Medulla oblongata (tissue), 1 donor: ENCODE results near the gene PMEL.
A peak's percentile ranks its signal among the peaks of the same experiment; 100 is the strongest.
"Not testable (repeated sequence)": the region's sequence is repeated elsewhere in the genome, so short reads cannot be mapped to it uniquely, and the experiment has no call there.

ENCODE experiments used
- DNase-seq: peaks from one replicate; pipeline ENCODE4 v3.0.0-alpha.2; 2015; ENCODE audit errors: extremely low spot score

PMEL gene

GRCh38 chr12:55983232-55983842 is 17.5 kb upstream of the PMEL start:
- no peak for DNase-seq

- DNase-seq: no peak
Measured at GRCh38 chr12:55982319-55982936, 16.6 kb upstream of the PMEL start.

- not testable (repeated sequence) for DNase-seq
Measured at GRCh38 chr12:55981882-55982281, 16.0 kb upstream of the PMEL start.

GRCh38 chr12:55979069-55979468 is 13.2 kb upstream of the PMEL start:
- DNase-seq: no peak

- no peak for DNase-seq
Measured at GRCh38 chr12:55978393-55978792, 12.6 kb upstream of the PMEL start.

GRCh38 chr12:55974308-55974730 is 8.5 kb upstream of the PMEL start:
- peak; percentile 25 for DNase-seq

GRCh38 chr12:55973599-55974307 is 7.9 kb upstream of the PMEL start, which contains the start of gene RAB5B:
TSS of gene RAB5B (plus strand) at chr12:55974078. CDS start at chr12:55986961, 12,883 bp downstream.
- DNase-seq: peak; percentile 100

GRCh38 chr12:55972911-55973598 is 7.2 kb upstream of the PMEL start:
- no peak for DNase-seq

GRCh38 chr12:55972456-55972855 is 6.6 kb upstream of the PMEL start:
- no peak for DNase-seq

- no peak for DNase-seq
Measured at GRCh38 chr12:55972042-55972441, 6.2 kb upstream of the PMEL start.

GRCh38 chr12:55970775-55971174 is 4.9 kb upstream of the PMEL start:
- no peak for DNase-seq

GRCh38 chr12:55969356-55969755 is 3.5 kb upstream of the PMEL start:
- no peak for DNase-seq

GRCh38 chr12:55966408-55967281 is 803 bp upstream of the PMEL start, which contains the start of gene CDK2:
TSS of gene CDK2 (plus strand) at chr12:55966830. CDS start at chr12:55967009, 179 bp downstream.
- peak; percentile 91 for DNase-seq

- DNase-seq: no peak
Measured at GRCh38 chr12:55965240-55965639, 602 bp downstream of the PMEL start.

- no peak for DNase-seq
Measured at GRCh38 chr12:55963760-55964159, 2.1 kb downstream of the PMEL start.

GRCh38 chr12:55957106-55957859 is 8.6 kb downstream of the PMEL start:
- no peak for DNase-seq

- DNase-seq: no peak
Measured at GRCh38 chr12:55955800-55956508, 9.9 kb downstream of the PMEL start.

GRCh38 chr12:55955344-55955743 is 10.5 kb downstream of the PMEL start:
- no peak for DNase-seq

- DNase-seq: no peak
Measured at GRCh38 chr12:55946553-55946952, 19.3 kb downstream of the PMEL start.

- DNase-seq: no peak
Measured at GRCh38 chr12:55942577-55943136, 23.2 kb downstream of the PMEL start.
